Measurements from ENCODE around the gene ASAH2B.

The ASAH2B gene

GRCh38 chr10:50796693-50797092, 57.0 kb downstream of the ASAH2B start:
- in situ Hi-C loops (cut with MboI; ENCODE audit: low sequenced_read_pairs), result no loop called here

- in situ Hi-C loops (cut with MboI; ENCODE audit: low sequenced_read_pairs), result no loop called here
Observed at GRCh38 chr10:50798297-50798696, 58.6 kb downstream of the ASAH2B start.

GRCh38 chr10:50799595-50799994, 59.9 kb downstream of the ASAH2B start:
- in situ Hi-C loops (cut with MboI; ENCODE audit: low sequenced_read_pairs), result no loop called here

- in situ Hi-C loops (cut with MboI; ENCODE audit: low sequenced_read_pairs), result no loop called here
Observed at GRCh38 chr10:50805981-50806622, 66.4 kb downstream of the ASAH2B start.

GRCh38 chr10:50807851-50808776, 68.4 kb downstream of the ASAH2B start:
- in situ Hi-C loops (cut with MboI; ENCODE audit: low sequenced_read_pairs), result no loop called here
